WI38 (cell line): ENCODE data around the gene MRPL23.

ENCODE experiments used
- H3K4me3 ChIP-seq: 2 replicates; pipeline ENCODE4 v1.5.1; 2011; ENCODE audit warnings: low read depth, mild to moderate bottlenecking, control low read depth, low read length
- TF ChIP-seq, protein P1 (sequence below): IDR thresholded peaks from 2 replicates; pipeline ENCODE4 v1.5.1; 2012; ENCODE audit warnings: low read depth, mild to moderate bottlenecking, control low read depth, low read length

Gene MRPL23

DNA sequence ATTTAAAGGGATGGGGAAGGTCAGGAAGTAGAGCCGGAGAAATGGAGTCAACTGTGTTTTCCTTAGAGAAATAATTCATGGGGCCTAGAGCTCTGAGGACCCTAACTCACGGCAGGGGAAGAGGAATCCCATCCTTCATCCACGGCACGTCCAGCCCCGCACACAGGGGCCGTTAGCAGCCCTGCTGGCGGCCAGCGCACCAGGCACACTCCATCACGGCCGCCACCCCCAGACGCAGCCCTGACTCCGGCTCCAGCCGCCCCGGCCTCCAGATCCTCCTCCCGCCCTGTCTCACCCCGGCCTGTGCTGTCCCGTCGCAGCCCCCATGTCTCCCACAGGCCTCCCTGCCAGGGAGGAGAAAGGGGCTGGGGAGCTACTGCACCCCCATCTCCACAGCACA lies 11.2 kb downstream of the MRPL23 start:
- TF ChIP-seq, protein P1, sequence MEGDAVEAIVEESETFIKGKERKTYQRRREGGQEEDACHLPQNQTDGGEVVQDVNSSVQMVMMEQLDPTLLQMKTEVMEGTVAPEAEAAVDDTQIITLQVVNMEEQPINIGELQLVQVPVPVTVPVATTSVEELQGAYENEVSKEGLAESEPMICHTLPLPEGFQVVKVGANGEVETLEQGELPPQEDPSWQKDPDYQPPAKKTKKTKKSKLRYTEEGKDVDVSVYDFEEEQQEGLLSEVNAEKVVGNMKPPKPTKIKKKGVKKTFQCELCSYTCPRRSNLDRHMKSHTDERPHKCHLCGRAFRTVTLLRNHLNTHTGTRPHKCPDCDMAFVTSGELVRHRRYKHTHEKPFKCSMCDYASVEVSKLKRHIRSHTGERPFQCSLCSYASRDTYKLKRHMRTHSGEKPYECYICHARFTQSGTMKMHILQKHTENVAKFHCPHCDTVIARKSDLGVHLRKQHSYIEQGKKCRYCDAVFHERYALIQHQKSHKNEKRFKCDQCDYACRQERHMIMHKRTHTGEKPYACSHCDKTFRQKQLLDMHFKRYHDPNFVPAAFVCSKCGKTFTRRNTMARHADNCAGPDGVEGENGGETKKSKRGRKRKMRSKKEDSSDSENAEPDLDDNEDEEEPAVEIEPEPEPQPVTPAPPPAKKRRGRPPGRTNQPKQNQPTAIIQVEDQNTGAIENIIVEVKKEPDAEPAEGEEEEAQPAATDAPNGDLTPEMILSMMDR, result no peak
- no peak overlapping the region for H3K4me3 ChIP-seq

DNA sequence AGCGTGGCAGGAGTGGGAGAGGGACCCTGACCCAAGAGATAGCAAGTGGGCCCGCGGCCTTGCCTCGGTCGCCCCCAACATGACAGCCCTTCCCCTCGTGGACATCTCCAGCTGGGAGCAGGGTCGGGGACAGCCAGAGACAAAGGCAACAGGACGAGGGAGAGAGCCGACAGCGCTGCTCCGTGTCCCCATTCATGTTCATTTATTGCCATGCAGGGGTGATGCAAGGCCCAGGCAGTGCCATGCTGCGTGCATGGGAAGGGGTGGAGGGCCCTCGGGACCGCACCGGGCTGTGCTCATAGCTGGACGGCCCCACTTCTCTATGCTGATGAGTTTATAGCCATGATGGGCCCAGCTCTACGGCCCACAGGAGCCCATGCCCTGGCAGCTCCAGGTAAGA lies 12.7 kb downstream of the MRPL23 start:
- no peak overlapping the region for H3K4me3 ChIP-seq
- TF ChIP-seq, protein P1, result no peak

DNA sequence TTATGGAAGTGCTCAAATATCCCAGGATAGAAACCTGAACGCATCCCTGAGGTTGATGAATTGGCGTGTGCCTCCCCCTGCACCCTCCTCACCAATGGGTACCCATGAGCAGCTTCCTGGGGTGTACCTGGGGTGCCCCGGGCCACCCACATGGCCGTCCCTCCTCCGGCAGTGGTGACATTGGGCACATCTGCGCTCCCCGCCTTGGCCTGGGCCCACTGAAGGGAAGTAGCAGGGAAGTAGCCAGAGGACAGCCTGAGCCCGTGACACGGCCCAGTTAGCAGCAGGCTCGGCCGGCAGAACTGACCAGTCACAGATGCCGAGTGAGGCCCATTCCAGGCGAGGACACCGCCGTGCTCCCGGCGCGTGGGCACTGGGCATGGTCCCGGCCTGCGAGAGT lies 16.7 kb downstream of the MRPL23 start:
- H3K4me3 ChIP-seq, result no peak overlapping the region
- TF ChIP-seq, protein P1, result no peak

DNA sequence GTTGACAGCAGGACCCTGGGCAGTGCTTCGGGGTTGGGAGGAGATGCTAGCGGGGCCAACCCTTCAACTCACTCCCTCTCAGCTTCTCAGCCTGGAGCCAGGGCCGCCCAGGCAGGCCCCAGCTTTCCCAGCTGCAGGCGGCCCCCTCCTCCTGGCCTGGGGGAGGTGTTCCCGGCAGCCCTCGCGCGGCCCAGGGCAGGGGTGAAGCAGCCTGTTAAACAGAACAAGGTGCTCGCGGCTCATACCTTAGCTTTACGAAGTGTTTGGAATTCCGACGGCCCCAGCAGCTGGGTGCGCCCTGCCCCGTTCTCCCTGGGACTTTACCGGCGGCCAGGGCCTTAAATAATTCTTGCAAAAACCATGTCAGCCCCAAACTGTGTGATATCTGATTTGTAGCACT lies 17.2 kb downstream of the MRPL23 start:
- no peak overlapping the region for H3K4me3 ChIP-seq
- TF ChIP-seq, protein P1, result no peak

DNA sequence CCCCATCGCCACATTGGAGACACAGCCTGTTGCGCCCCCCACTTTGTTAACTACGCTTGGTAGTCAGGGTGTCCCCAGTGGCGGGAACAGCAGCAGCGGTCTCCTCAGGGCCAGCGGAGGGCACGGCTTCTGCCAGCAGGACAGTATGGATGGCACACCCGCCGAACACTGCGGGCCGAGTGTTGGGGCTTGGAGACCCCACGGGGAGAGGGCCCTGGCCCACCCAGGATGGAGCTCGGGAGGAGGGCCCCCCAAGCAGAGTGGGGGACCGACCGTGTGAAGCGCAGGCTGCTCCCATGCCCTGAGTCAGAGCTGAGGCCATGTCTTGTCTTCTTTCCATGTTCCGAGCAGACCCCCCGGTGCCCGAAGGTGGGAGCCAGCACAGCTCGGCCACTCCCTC lies 17.8 kb downstream of the MRPL23 start:
- TF ChIP-seq, protein P1, result no peak
- no peak overlapping the region for H3K4me3 ChIP-seq

DNA sequence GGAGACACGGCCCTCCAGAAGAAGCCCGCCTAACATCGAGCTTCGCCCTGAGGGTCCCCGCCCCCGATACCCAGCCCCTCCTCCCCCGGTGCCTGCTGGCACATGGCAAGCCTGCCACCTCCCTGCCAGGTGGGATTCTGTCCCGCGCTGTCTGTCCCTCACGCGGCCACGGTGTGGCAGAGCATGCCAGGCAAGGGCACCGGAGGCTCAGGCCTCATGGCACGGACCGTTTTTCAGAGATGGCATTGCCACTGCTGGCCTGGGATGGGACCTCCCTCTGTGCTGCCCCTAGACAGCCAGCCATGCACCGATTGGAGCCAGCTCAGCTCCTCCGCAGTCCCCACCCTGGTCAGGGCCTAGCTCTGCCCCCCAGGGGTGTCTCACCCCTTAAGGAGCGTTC lies 19.4 kb downstream of the MRPL23 start:
- no peak overlapping the region for H3K4me3 ChIP-seq
- TF ChIP-seq, protein P1, result no peak

DNA sequence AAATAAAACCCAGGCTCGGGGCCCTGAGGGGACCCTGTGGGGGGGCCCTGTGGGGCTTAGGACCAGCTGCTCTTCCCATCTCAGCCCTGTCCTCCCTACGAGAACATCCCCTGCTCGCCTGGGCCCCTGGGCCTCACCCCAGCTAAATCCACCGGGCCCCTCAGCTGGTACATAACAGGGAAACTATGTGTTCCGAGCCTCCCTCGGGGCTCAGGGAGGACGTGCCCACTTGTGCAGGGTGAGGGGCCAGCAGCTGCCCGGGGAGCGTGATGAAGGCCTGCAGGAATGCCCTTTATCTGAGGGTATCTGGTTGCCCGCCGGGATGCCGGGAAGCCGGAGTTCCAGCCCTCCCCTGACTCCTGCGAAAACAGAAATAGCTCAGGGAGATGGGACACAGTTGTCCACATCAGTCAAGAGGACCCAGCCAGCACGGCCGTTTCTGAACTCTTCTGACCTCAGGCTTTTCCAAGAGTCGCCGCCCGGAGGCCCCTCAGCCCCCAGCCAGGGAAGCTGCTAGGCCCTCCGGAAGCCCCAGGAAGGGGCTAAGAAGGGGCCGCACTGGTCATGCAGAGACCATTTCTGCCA lies 20.6 kb downstream of the MRPL23 start:
- TF ChIP-seq, protein P1, result no peak

More for the DNA sequence above, 20.6 kb downstream of the MRPL23 start:
- H3K4me3 ChIP-seq, result no peak overlapping the region
